ENCODE measurements around the gene C22orf39. TPM values are rescaled to one million over a fixed set of nuclear protein-coding genes. Genes with fewer than 3 reads are reported as not detected.

C22orf39 gene
- total RNA-seq, 2 experiments from 2014 or later, result 42.2 to 47.4 TPM

DNA sequence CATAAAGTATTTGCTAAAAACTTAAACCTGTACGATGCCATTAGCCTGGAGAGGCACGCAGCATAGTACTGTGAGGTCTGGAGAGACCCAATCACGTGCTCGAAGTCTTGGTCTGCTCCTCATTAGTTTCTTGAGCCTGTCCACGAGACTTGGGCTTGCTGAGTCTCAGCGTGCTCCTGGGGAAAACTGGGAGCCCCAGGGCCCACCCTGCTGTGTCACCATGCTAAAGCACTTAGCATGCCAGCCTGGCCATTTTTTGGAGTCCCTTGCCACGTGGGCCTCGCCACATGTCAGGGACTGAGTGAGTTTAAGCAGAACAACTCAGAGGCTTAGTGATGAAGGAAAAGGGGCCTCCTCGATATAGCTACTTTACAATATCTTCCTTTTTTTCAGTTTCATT, 34.8 kb upstream of the C22orf39 start:
- no peaks in the 10 kb centered on the region for H3K9me3 Mint-ChIP-seq
- H3K36me3 Mint-ChIP-seq, result peaks cover 20% of the 10 kb centered on the region
- H3K4me3 Mint-ChIP-seq, result no peak overlapping the region
- DNase-seq (no peak), ATAC-seq (ENCODE audit: low read depth) (no peak)
- no peaks in the 10 kb centered on the region for H3K27me3 Mint-ChIP-seq
- H3K4me1 Mint-ChIP-seq, result peaks cover 22% of the 10 kb centered on the region
- POLR2A ChIA-PET, result no interaction called here
- no peak overlapping the region for H3K27ac Mint-ChIP-seq

DNA sequence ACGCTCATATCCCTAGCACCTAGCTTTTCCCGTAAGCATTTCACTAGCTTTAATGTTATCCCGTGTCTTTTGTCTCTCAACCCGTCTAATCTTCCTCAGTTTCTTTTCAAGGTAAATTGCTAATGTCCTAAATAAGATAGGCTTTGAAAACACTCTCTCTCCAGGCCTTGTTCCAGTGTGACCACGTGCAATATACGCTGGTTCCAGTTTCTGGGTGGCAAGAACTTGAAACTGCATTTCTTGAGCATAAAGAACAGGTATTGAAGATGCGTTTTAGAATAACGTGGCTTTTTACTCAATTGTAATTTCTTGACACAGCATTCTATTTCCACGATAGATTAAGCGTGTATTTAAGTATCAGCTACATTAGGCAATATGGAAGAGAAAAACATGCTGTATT, 33.3 kb upstream of the C22orf39 start:
- Mint-ChIP-seq H3K4me1 (peaks cover 31% of the 10 kb centered on the region), H3K4me3 (peak overlapping the region; percentile 100), H3K27ac (no peak overlapping the region), H3K9me3 (no peaks in the 10 kb centered on the region), H3K27me3 (no peaks in the 10 kb centered on the region), H3K36me3 (peaks cover 18% of the 10 kb centered on the region)
- ATAC-seq (ENCODE audit: low read depth) (no peak), DNase-seq (no peak)
- POLR2A ChIA-PET, result interaction anchor here (0.6 to 1.6 kb wide), 3 partner anchors 60 to 336 kb away, joined by 3 to 4 read pairs (median 4); partner anchors contain the start of genes ESS2 and SLC25A1

DNA sequence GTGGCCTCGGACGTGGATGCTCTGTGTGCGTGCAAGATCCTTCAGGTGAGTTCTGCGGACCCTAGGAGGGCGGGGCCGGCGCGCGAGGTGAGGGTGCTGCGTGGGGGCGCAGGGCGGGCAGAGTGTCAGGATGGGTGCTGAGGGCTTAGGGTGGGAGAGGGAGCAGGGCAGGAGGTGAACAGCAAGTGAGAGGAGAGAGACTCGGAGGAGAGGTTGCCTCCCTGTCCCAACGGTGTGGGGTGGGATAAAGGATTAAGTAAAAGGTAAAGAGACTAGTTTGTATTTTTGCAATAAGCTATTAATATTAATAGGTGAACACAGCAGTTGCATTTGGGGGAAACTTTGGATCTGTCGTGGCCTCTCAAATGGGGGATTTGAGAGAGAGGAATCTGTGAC, 32.7 kb upstream of the C22orf39 start:
- DNase-seq, result no peak
- ATAC-seq (ENCODE audit: low read depth), result no peak
- H3K4me1 Mint-ChIP-seq, result peaks cover 35% of the 10 kb centered on the region
- H3K27me3 Mint-ChIP-seq, result no peaks in the 10 kb centered on the region
- POLR2A ChIA-PET, result interaction anchor here (0.6 to 2.3 kb wide), 9 partner anchors 32 to 336 kb away, joined by 3 to 16 read pairs (median 4); partner anchors contain the start of genes C22orf39, ESS2, HIRA and MRPL40
- no peaks in the 10 kb centered on the region for H3K9me3 Mint-ChIP-seq
- H3K36me3 Mint-ChIP-seq, result peaks cover 17% of the 10 kb centered on the region
- H3K27ac Mint-ChIP-seq, result peak overlapping the region; percentile 97
- peak overlapping the region; percentile 100 for H3K4me3 Mint-ChIP-seq

DNA sequence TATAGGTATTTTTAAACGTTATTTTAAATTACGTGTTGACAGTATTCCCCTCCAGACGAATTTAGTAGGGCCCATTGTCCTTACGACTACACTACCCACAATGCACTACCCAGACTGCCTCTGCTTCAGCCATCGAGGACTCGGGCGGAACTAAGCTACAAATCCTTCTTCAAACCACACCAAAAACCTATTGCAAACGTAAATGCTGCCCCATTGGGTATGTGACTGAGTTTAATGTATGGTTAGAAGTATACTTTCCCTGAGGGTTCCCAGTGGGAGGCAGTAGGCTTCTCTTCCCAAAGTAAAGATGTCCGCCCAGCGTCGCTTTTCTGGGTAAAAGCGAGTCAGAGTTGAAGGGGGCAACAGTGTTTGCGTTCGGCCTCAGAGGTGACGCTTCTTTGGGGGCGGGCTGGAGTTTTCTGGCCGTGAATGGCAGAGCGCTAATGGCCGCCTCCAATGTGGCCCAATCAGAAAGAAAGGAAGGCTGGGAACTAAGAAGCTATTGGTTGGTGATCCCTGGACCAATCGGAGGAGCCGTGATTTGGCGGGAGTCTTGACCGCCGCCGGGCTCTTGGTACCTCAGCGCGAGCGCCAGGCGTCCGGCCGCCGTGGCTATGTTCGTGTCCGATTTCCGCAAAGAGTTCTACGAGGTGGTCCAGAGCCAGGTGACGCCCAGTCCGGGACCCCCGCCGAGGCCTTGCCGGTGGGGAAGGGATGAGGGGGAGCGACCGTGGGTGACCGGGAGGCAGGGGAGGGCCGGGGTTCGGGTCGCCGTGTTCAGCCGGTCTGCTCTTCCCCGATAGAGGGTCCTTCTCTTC, 32.1 kb upstream of the C22orf39 start, which contains the start of gene CDC45:
Gene CDC45 (plus strand): TSS at position 566 of the 818 bp plus-strand sequence. CDS start 49 bp downstream, at position 615.
- Mint-ChIP-seq H3K36me3 (peaks cover 11% of the 10 kb centered on the region), H3K9me3 (no peaks in the 10 kb centered on the region)

DNA sequence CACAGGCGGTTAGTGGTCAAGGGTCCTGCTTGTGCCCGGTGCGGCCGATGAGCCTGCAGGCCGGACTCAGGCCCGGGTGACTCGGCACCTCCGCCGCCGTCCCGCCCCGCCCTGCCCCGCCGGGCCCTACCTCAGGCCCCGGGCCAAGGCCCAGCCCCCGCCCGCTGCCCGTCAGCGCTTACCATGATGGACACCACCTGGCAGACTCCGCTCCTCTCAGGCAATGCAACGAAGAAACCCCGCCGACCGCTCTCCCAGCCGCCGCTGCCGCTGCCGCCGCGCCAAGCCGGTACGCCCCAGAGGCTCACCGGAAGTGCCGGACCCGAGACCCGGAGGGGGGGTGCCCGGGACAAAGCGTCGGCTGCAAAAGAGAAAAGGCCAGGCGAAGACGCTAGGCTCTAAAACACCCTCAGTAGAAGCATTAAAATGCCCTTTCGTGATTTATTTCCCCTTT, 31.4 kb upstream of the C22orf39 start, which contains the start of gene UFD1:
Gene UFD1 (minus strand): TSS at position 293 of the 454 bp plus-strand sequence. CDS start 108 bp downstream, at position 185.
- POLR2A ChIA-PET, result interaction anchor here (0.6 to 2.3 kb wide), 15 partner anchors 27 to 1874 kb away, joined by 3 to 16 read pairs (median 4); partner anchors contain the start of genes C22orf39, ESS2, HIRA and MRPL40
- Mint-ChIP-seq H3K4me1 (peaks cover 36% of the 10 kb centered on the region), H3K27me3 (no peaks in the 10 kb centered on the region), H3K27ac (peak within 1 kb of the TSS; percentile 97), H3K9me3 (no peaks in the 10 kb centered on the region), H3K4me3 (peak within 1 kb of the TSS; percentile 100), H3K36me3 (peaks cover 9% of the 10 kb centered on the region)
- DNase-seq (peak; percentile 86), ATAC-seq (ENCODE audit: low read depth) (peak; percentile 44)

More for the DNA sequence above, 32.1 kb upstream of the C22orf39 start, which contains the start of gene CDC45:
- H3K4me3 Mint-ChIP-seq, result peak within 1 kb of the TSS; percentile 100
- H3K27me3 Mint-ChIP-seq, result no peaks in the 10 kb centered on the region
- ATAC-seq (ENCODE audit: low read depth) (peak; percentile 94), DNase-seq (peak; percentile 84)
- peaks cover 35% of the 10 kb centered on the region for H3K4me1 Mint-ChIP-seq
- H3K27ac Mint-ChIP-seq, result peak within 1 kb of the TSS; percentile 97
- POLR2A ChIA-PET, result interaction anchor here (0.6 to 2.3 kb wide), 14 partner anchors 26 to 1875 kb away, joined by 3 to 16 read pairs (median 3); partner anchors contain the start of genes C22orf39, ESS2, HIRA and MRPL40

DNA sequence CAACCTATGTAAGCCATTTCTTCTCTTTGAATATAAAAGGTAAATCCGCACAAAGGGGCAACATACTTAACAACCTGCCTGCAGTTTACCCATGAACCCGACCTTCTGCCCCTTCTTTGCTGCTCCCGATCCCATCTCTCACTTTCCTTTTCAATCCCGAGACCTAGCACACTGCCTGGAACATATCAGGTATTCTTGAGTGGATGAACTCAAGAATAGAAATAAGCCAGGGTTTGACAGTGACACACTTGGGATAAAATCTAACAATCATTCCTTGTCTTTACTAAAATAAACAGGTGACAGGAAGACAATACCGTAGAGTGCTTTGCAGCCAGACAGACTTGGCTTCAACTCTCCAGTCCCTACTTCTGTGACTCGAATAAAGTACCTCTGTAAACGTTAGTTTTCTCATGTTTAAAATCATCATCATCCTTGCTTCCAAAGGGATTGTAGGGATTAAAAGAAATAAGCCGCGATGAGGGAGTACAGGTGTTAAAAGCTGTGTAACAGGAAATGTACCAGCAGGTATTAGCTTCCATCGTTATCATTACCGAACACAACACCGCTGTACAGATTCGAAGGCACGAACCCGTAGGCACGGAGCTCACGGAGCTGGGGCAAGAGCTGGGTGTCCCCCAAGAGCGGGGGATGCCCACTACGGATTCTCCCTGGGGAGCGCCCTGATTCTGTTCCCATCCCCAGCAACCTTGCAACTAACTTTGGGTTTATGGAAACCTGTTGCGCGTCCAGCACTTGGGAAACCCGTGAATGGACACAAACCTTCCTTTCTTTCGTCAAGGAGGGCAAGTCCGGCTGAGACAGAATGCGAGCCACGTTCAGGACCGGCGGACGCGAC, 30.8 kb upstream of the C22orf39 start:
- Mint-ChIP-seq H3K4me1 (peaks cover 38% of the 10 kb centered on the region), H3K27ac (peak overlapping the region; percentile 77), H3K27me3 (no peaks in the 10 kb centered on the region), H3K9me3 (no peaks in the 10 kb centered on the region), H3K36me3 (peaks cover 6% of the 10 kb centered on the region), H3K4me3 (peak overlapping the region; percentile 93)
- ATAC-seq (ENCODE audit: low read depth) (no peak), DNase-seq (no peak)
- POLR2A ChIA-PET, result interaction anchor here (0.6 to 2.3 kb wide), 6 partner anchors 28 to 334 kb away, joined by 3 to 16 read pairs (median 4); partner anchors contain the start of genes C22orf39, ESS2, HIRA and MRPL40

DNA sequence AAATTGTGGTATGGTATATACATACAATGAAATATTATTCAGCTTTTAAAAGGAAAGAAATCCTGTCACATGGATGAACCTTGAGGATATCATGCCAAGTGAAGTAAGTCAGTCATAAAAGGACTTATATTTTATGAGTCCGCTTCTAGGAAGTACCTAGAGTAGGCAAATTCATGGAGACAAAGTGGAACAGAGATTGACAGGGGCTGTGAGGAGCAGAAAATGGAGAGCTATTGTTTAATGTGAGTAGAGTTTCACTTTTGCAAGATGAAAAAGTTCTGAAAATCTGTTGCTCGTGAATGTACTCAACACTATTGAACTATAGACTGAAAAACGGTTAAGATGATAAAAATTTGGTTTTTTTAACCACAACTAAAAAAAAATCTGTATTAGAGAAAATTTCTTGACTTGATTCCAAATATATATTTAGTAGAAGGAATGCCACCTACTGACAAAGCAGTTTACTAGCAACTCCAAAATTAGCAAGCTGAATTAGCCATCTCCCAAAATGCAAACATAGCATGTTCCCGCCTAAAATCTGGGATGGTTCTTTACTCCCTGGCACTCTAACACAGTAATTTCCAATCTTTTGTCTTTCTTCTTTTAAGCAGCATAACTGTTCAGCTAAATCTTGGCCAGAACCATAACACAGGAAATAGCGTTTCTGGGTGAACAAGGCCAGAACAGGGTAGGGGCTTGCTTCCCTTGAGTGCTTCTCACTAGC, 30.0 kb upstream of the C22orf39 start:
- H3K36me3 Mint-ChIP-seq, result peaks cover 3% of the 10 kb centered on the region
- ATAC-seq (ENCODE audit: low read depth) (no peak), DNase-seq (no peak)
- H3K27me3 Mint-ChIP-seq, result no peaks in the 10 kb centered on the region
- H3K4me1 Mint-ChIP-seq, result peaks cover 35% of the 10 kb centered on the region
- peak overlapping the region; percentile 93 for H3K4me3 Mint-ChIP-seq
- POLR2A ChIA-PET, result interaction anchor here (1.0 to 1.6 kb wide), 4 partner anchors 30 to 333 kb away, joined by 4 to 5 read pairs (median 4); partner anchors contain the start of genes C22orf39 and ESS2
- no peaks in the 10 kb centered on the region for H3K9me3 Mint-ChIP-seq
- peak overlapping the region; percentile 77 for H3K27ac Mint-ChIP-seq

DNA sequence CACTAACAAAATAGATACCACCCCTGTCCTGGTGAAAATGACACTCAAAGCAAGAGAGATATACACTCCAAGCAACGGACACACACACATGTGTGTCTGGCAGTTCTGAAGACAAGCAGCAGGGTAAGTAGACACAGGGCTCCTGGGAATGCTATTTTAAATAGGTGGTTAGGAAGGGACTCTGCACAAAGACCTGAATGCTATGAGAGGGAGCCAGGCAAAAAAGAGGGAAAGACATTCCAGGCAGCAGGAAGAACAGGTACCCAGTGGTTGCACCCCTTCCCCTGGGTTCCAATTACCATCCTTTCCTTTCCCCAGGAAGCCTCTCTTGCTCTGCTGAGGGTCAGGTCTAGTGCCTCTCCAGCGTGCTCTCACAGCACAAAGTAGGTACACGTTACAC, 28.5 kb upstream of the C22orf39 start:
- POLR2A ChIA-PET, result interaction anchor here (0.7 kb wide), 1 partner anchor 331 kb away, joined by 3 read pairs; no protein-coding TSS in a partner anchor
- H3K27me3 Mint-ChIP-seq, result no peaks in the 10 kb centered on the region
- H3K4me3 Mint-ChIP-seq, result no peak overlapping the region
- ATAC-seq (ENCODE audit: low read depth) (no peak), DNase-seq (no peak)
- H3K36me3 Mint-ChIP-seq, result peaks cover 6% of the 10 kb centered on the region
- H3K4me1 Mint-ChIP-seq, result peaks cover 35% of the 10 kb centered on the region
- H3K9me3 Mint-ChIP-seq, result no peaks in the 10 kb centered on the region
- H3K27ac Mint-ChIP-seq, result no peak overlapping the region

DNA sequence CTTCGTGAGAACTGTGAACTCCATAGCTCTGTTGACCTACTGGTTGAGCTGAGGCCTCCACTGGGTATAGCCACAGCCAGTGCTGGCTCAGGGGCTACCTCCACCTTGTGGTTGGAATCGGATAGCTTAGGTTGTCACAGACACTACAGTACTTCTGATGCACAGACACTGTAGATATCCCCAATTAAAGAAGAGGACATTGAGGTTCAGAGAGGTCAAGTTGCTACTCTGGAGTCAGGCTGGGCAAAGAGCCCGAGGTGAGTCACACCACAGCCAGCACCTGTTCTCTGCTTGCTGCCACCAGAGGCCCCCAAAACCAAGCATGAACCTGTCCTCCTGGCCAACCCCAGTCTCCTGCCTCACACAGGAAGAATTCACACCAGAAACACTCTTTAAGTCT, 26.1 kb upstream of the C22orf39 start:
- no peaks in the 10 kb centered on the region for H3K27me3 Mint-ChIP-seq
- peaks cover 24% of the 10 kb centered on the region for H3K4me1 Mint-ChIP-seq
- H3K36me3 Mint-ChIP-seq, result peaks cover 12% of the 10 kb centered on the region
- DNase-seq, result no peak
- no peaks in the 10 kb centered on the region for H3K9me3 Mint-ChIP-seq
- POLR2A ChIA-PET, result no interaction called here
- no peak overlapping the region for H3K27ac Mint-ChIP-seq
- no peak overlapping the region for H3K4me3 Mint-ChIP-seq
- ATAC-seq (ENCODE audit: low read depth), result no peak

DNA sequence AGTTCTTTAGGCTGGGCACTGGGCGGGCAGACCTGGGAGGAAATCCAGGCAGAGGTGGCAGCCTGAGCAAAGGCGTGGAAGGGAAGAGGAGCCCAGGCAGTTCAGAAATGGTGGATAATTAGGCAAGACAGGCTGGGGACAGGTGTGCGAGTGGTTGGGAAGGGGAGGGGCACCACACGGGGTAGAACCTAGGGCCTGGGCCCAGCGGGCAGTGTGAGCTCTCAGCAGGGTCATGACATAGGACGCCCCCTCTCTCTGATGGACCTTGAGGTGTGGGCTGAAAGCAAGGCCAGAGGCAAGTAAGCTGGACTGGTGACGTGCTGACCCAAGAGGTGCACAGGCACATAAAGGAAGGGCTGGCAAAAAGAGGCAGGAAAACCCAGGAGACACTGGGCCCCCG, 24.7 kb upstream of the C22orf39 start:
- Mint-ChIP-seq H3K4me1 (peaks cover 15% of the 10 kb centered on the region), H3K27me3 (no peaks in the 10 kb centered on the region), H3K36me3 (peaks cover 12% of the 10 kb centered on the region), H3K9me3 (no peaks in the 10 kb centered on the region), H3K27ac (no peak overlapping the region), H3K4me3 (no peak overlapping the region)
- POLR2A ChIA-PET, result no interaction called here
- no peak for ATAC-seq (ENCODE audit: low read depth)
- no peak for DNase-seq

DNA sequence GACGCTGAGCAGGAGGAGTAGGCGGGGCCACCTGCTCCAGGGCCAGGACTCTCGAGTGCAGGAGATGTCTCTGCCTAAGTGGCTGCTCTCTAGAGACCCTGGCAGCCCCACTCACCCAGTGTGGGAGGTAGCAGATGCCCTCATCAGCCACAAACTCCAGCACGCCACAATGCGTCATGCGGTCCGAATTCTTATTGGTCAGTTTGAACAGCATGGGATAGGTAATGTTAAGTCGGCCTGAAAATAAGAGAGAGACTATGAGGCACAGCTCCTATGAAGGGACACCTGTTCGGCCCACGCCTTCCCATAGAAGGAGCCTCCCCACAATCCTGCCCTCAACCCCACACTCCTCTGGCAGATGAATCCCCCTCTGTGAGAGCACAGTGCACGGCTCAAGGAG, 24.1 kb upstream of the C22orf39 start:
- POLR2A ChIA-PET, result no interaction called here
- peaks cover 12% of the 10 kb centered on the region for H3K36me3 Mint-ChIP-seq

DNA sequence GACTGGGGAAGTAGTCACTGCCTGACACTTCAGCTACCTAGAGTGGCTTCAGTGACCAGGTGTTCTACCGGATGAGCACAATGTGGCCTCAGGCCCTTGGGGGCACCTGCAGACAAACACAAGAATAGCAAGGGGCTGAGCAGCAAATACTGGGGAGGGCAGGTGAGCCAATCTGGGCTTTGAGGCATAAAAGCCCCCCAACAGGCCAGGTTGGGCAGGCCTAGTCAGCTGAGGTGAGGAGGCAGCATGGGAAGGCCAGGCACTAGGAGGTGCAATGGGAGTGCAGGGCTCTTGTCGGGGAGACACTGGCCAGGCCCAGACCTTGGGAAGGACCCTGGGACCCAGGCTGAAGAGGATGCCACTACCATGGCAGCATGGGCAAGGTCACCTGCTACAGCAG, 22.5 kb upstream of the C22orf39 start:
- ATAC-seq (ENCODE audit: low read depth) (no peak), DNase-seq (no peak)
- POLR2A ChIA-PET, result no interaction called here
- no peak overlapping the region for H3K4me3 Mint-ChIP-seq
- H3K36me3 Mint-ChIP-seq, result peaks cover 13% of the 10 kb centered on the region
- H3K27me3 Mint-ChIP-seq, result no peaks in the 10 kb centered on the region
- peaks cover 8% of the 10 kb centered on the region for H3K4me1 Mint-ChIP-seq
- no peaks in the 10 kb centered on the region for H3K9me3 Mint-ChIP-seq
- no peak overlapping the region for H3K27ac Mint-ChIP-seq

More for the DNA sequence above, 24.1 kb upstream of the C22orf39 start:
- no peak overlapping the region for H3K4me3 Mint-ChIP-seq
- no peaks in the 10 kb centered on the region for H3K9me3 Mint-ChIP-seq
- no peaks in the 10 kb centered on the region for H3K27me3 Mint-ChIP-seq
- no peak for DNase-seq
- H3K27ac Mint-ChIP-seq, result no peak overlapping the region
- ATAC-seq (ENCODE audit: low read depth), result no peak
- peaks cover 12% of the 10 kb centered on the region for H3K4me1 Mint-ChIP-seq

All from activated naive CD8-positive, alpha-beta T cell treated with anti-CD3 and anti-CD28 coated beads, Interleukin-2, amount 10 ng/mL, durations not matched to agents 7 days and 5 days (primary cell).